Activated CD8-positive, alpha-beta memory T cell treated with anti-CD3 and anti-CD28 coated beads for 1 hour (primary cell): Measurements from ENCODE around the gene RAPSN.
A peak's percentile ranks its signal among the peaks of the same experiment; 100 is the strongest.

ENCODE experiments used
- DNase-seq, 2 donors: peaks; one replicate each; pipeline ENCODE4 v3.0.0-alpha.2; 2020; ENCODE audit warnings: low read depth in 1 of 2; ENCODE audit errors: extremely low read depth in 1 of 2

The RAPSN gene

GRCh38 chr11:47409440-47410369 is 39.2 kb downstream of the RAPSN start:
- DNase-seq: no peak

- no peak for DNase-seq
Measured at GRCh38 chr11:47408598-47409439, 40.1 kb downstream of the RAPSN start.

- peak; percentile 73 to 91 for DNase-seq
Measured at GRCh38 chr11:47407746-47408590, 41.0 kb downstream of the RAPSN start, which contains the start of gene SLC39A13. SLC39A13 (plus strand) TSS chr11:47408590; CDS start chr11:47410095, 1,505 bp downstream.

- no peak for DNase-seq
Measured at GRCh38 chr11:47406896-47407745, 41.8 kb downstream of the RAPSN start.

- no peak for DNase-seq
Measured at GRCh38 chr11:47403571-47403970, 45.4 kb downstream of the RAPSN start.

- no peak for DNase-seq
Measured at GRCh38 chr11:47403135-47403534, 45.8 kb downstream of the RAPSN start.

GRCh38 chr11:47400768-47401279 is 48.1 kb downstream of the RAPSN start:
- no peak for DNase-seq

GRCh38 chr11:47399860-47400767 is 48.8 kb downstream of the RAPSN start:
- peak in 1 of 2 donors; percentile 20 for DNase-seq

- DNase-seq: no peak
Measured at GRCh38 chr11:47398551-47398950, 50.4 kb downstream of the RAPSN start.

GRCh38 chr11:47398011-47398410 is 50.9 kb downstream of the RAPSN start:
- DNase-seq: no peak

GRCh38 chr11:47396049-47396320 is 53.0 kb downstream of the RAPSN start:
- DNase-seq: no peak

GRCh38 chr11:47395223-47396048 is 53.5 kb downstream of the RAPSN start:
- no peak for DNase-seq

- peak in 1 of 2 donors; percentile 39 for DNase-seq
Measured at GRCh38 chr11:47394322-47395222, 54.4 kb downstream of the RAPSN start.

- DNase-seq: no peak
Measured at GRCh38 chr11:47394050-47394321, 55.0 kb downstream of the RAPSN start.

- DNase-seq: no peak
Measured at GRCh38 chr11:47393163-47394049, 55.5 kb downstream of the RAPSN start.

GRCh38 chr11:47392546-47393162 is 56.3 kb downstream of the RAPSN start:
- no peak for DNase-seq
